Activated CD8-positive, alpha-beta T cell treated with anti-CD3 and anti-CD28 coated beads, Interleukin-2, amount 10 ng/mL, durations not matched to agents 7 days and 5 days (primary cell): ENCODE data around the gene RGPD3. TPM values are rescaled to one million over a fixed set of nuclear protein-coding genes. Genes with fewer than 3 reads are reported as not detected.
A peak's percentile ranks its signal among the peaks of the same experiment; 100 is the strongest.
"Not testable (repeated sequence)": the region's sequence is repeated elsewhere in the genome, so short reads cannot be mapped to it uniquely, and the experiment has no call there.

ENCODE experiments used
- ATAC-seq: fragments of 150-1000 bp; cut with Tn5 transposase; one replicate; pipeline ENCODE4 v1.10.0; 2021; ENCODE audit warnings: moderate library complexity
- CTCF ChIA-PET: fragments of 350-600 bp; sonication (Branson Sonifier 250); formaldehyde crosslinking; loops from one replicate; lab custom pipeline; 2021; ENCODE audit warnings: antibody characterized with exemption; lab: Charles Lee
- POLR2A ChIA-PET: fragments of 350-600 bp; sonication (Branson Sonifier 250); formaldehyde crosslinking; loops from one replicate; lab custom pipeline; 2021; ENCODE audit warnings: antibody characterized with exemption; lab: Charles Lee
- DNase-seq: peaks from one replicate; pipeline ENCODE4 v3.0.0-alpha.2; 2020
- H3K27ac Mint-ChIP-seq: one replicate; pipeline ENCODE4 v1.8.0; 2021; ENCODE audit warnings: mild to moderate bottlenecking, mixed read lengths
- H3K27me3 Mint-ChIP-seq: one replicate; pipeline ENCODE4 v1.8.0; 2021; ENCODE audit warnings: low read depth, mixed read lengths
- H3K36me3 Mint-ChIP-seq: one replicate; pipeline ENCODE4 v1.8.0; 2021; ENCODE audit warnings: low read depth, mixed read lengths
- H3K4me1 Mint-ChIP-seq: one replicate; pipeline ENCODE4 v1.8.0; 2021; ENCODE audit warnings: low read depth, mixed read lengths
- H3K4me3 Mint-ChIP-seq: one replicate; pipeline ENCODE4 v1.8.0; 2021; ENCODE audit warnings: mild to moderate bottlenecking, mixed read lengths
- H3K9me3 Mint-ChIP-seq: one replicate; pipeline ENCODE4 v1.8.0; 2022; ENCODE audit warnings: mixed read lengths; ENCODE audit not compliant: insufficient read depth
- total RNA-seq, 2 experiments: library from RNA; stranded (reverse); gene quantifications; one replicate each; pipeline ENCODE4 v1.2.3, GENCODE V29; 2021

The RGPD3 gene
- total RNA-seq, 2 experiments from 2014 or later: 0.24 to 0.31 TPM

DNA sequence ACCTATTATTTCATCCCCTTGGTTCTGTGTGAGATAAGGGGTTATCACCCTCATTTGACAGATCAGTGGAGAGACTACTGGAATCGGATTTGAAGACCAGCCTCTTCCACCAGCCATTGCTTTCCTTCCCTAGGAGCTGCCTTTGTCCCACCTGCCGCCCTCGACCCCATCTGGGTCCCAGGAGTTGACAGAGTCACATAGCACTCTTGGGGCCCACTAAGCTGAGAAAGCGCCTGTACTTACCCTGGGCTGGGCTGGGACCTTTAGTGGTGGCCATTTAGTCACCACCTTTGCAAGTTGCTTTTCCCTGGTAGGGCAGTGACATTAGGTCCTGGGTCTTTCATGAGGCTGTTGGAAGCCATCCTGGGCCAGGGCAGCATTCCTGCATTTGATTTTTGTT lies 36.6 kb upstream of the RGPD3 start:
- CTCF ChIA-PET, DNase-seq, H3K27ac Mint-ChIP-seq, POLR2A ChIA-PET, ATAC-seq, H3K9me3 Mint-ChIP-seq, H3K4me3 Mint-ChIP-seq, H3K36me3 Mint-ChIP-seq, H3K27me3 Mint-ChIP-seq: not testable (repeated sequence)
- H3K4me1 Mint-ChIP-seq: peaks cover 22% of the 10 kb centered on the region

DNA sequence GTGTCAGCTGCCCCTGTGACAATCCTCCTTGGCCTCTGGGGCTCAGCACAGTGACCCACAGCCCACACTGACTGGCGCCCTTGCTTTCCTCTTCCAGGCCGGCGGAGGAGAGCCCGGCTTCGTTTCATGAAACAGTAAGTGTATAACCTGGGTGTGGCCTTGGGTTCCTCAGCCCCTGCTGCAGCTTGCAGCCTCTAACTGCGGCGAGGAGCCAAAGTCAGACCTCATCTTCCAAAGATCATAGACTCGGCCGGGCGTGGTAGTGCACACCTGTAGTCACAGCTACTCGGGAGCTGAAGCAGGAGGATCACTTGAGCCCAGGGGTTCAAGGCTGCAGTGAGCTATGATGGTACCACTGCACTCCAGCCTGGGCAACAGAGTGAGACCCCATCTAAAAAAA lies 36.0 kb upstream of the RGPD3 start:
- H3K36me3 Mint-ChIP-seq, DNase-seq, CTCF ChIA-PET, POLR2A ChIA-PET, H3K9me3 Mint-ChIP-seq, H3K4me3 Mint-ChIP-seq, H3K27me3 Mint-ChIP-seq, H3K27ac Mint-ChIP-seq: not testable (repeated sequence)
- H3K4me1 Mint-ChIP-seq: peaks cover 22% of the 10 kb centered on the region
- ATAC-seq: peak; percentile 41

DNA sequence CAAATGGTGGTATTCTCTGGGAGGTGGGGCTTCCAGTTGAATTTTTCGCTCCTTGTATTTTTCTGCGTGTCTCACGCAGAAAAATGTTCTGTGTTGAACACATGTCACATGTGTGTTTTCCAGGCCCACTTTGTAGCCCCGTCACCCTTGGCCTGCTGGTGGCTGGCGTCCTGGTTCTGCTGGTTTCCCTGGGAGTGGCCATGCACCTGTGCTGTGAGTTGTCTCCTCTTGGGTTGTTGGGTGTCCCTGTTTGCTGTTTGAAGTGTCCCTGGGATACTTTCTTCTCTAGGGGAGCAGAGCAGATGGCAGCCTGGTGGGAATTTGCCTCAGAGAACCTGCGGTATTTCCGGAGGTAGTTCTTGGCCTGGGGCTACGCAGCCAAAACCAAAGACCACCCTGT lies 34.1 kb upstream of the RGPD3 start:
- CTCF ChIA-PET, H3K27me3 Mint-ChIP-seq, H3K4me3 Mint-ChIP-seq, H3K36me3 Mint-ChIP-seq, H3K27ac Mint-ChIP-seq, ATAC-seq, POLR2A ChIA-PET, H3K9me3 Mint-ChIP-seq, DNase-seq: not testable (repeated sequence)
- peaks cover 24% of the 10 kb centered on the region for H3K4me1 Mint-ChIP-seq

DNA sequence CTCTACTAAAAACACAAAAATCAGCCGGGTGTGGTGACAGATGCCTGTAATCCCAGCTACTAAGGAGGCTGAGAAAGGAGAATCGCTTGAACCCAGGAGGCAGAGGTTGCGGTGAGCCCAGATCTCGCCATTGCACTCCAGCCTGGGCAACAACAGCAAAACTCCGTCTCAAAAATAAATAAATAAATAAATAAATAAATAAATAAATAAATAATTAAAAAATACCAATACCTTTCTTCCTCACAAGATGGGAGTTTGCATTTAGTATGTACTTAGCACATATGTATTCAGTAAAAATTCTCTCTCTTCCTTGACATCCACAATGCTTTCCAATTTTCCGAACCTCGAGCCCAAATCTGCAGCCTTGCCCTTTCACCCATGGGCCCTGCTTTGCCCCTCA lies 32.1 kb upstream of the RGPD3 start:
- H3K9me3 Mint-ChIP-seq, H3K4me3 Mint-ChIP-seq, POLR2A ChIA-PET, DNase-seq, H3K36me3 Mint-ChIP-seq, CTCF ChIA-PET, ATAC-seq, H3K27me3 Mint-ChIP-seq, H3K27ac Mint-ChIP-seq: not testable (repeated sequence)
- peaks cover 11% of the 10 kb centered on the region for H3K4me1 Mint-ChIP-seq

DNA sequence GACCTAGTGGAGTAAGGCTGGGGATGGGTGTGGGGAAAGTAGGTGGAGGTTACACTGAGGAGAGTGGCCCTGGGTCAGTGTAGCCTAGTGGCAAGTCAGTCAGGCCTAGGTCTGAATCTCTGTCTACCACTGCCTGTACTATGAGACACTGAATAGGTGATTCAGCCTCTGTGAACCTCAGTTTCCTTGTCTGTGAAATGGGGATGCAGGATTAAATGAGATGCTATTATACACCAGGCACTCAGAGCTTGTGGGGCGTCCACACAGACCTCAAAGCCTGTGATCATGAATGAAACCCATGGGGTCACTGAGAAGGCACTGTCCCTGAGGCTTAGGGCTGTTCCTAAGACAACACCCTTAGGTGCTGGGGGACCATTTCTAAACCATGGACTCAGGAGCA lies 30.3 kb upstream of the RGPD3 start:
- H3K36me3 Mint-ChIP-seq, H3K27ac Mint-ChIP-seq, DNase-seq, POLR2A ChIA-PET, H3K4me3 Mint-ChIP-seq, H3K9me3 Mint-ChIP-seq, CTCF ChIA-PET, ATAC-seq, H3K27me3 Mint-ChIP-seq, H3K4me1 Mint-ChIP-seq: not testable (repeated sequence)

DNA sequence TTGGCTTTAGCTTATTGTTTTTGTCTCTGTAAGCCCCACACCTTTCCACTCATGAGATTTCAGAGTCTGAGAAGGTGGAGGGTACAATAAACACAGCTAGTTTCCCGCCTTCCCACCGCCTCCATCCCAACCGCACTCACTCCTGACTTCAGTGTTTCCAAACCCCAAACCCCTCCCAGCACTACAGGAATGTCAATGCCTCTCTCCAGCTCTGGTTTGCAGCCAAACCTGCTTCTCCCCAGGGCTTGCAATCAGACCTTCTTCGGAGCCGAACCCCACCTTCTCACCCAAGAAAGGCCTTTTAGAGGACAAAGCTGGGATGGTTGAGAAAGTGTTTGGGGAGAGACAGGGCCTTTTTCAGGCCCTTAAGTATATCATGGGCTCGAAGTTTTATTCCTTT lies 24.7 kb upstream of the RGPD3 start:
- DNase-seq, H3K27me3 Mint-ChIP-seq, H3K9me3 Mint-ChIP-seq, H3K4me1 Mint-ChIP-seq, H3K36me3 Mint-ChIP-seq, H3K4me3 Mint-ChIP-seq, CTCF ChIA-PET, POLR2A ChIA-PET, ATAC-seq, H3K27ac Mint-ChIP-seq: not testable (repeated sequence)

DNA sequence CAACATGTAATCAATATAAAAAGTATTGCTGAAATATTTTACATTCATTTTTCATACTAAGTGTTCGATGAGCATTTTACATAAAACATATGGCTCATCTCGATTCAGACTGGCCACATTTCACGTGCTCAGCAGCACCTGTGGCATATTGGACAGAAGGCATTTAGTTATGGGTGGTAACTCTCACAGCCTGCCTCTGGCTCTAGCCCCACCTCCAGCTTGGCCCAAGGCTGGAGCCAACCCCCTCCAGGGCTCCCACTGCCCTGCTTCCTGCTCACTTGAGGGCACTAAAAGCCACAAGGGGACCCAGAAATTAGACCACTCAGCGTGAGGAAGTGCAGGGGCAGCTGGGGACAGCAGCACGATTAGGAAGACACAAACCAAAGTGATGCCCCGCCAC lies 24.2 kb upstream of the RGPD3 start:
- H3K4me3 Mint-ChIP-seq, H3K36me3 Mint-ChIP-seq, H3K27ac Mint-ChIP-seq, DNase-seq, H3K4me1 Mint-ChIP-seq, ATAC-seq, H3K27me3 Mint-ChIP-seq, H3K9me3 Mint-ChIP-seq, POLR2A ChIA-PET, CTCF ChIA-PET: not testable (repeated sequence)

DNA sequence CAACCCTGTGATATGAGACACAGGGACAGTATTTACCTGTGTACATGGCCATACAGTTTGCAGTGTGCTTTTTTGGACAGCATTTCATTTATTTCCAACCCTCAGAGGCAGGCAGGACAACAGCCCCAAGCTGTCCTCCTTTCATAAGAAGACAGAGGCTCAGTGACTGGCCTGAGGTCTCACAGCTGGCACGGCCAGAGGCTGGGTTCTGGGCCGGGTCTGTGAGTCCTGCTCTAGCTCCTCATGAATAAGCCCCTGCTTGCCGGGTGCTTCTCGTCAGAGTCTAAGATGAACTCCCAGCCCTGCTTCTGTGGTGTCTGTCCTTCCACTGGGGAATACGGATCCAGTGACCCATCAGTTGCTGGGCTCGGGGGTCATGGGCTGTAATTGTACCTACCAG lies 21.5 kb upstream of the RGPD3 start:
- H3K4me1 Mint-ChIP-seq, H3K27ac Mint-ChIP-seq, H3K4me3 Mint-ChIP-seq, ATAC-seq, POLR2A ChIA-PET, H3K36me3 Mint-ChIP-seq, CTCF ChIA-PET, H3K9me3 Mint-ChIP-seq, DNase-seq: not testable (repeated sequence)
- peaks cover 14% of the 10 kb centered on the region for H3K27me3 Mint-ChIP-seq

DNA sequence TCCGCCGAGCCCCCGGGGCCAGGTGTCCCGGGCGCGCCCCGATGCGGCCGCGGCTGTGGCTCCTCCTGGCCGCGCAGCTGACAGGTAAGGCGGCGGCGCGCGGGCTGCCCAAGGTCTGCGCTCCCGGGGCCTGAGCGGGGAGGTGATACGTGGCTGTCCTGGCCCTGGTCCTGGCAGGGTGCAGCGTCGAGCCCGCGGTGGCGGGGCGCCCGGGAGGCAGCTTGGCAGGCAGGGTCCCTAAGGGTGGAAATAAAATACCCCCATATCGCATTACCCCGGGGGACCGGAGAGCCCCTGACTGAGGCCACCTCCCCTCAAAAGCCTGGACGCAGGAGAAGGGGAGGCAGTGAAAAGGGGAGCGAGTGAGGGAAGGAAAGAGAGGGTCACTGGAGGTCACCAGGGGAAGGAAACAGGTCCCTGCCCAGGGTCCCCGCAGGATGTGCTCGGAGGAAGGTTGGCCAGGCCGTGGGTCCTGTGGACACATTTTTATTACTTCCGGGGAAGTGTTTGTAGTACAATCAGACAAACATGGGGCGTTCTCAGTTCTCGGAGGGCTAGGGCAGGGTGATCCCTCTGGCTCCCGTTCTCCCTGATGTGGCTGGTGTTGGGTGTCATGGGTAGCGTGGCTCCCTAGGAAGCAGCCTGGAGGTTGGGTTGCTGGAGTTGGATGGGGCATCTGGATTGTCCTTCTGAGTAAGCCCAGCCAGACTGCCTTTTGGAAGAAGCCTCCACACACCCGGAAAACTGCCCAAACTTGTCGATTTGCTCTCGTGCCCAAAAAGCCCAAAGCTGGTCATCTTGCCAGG lies 19.4 kb upstream of the RGPD3 start:
- H3K27ac Mint-ChIP-seq, CTCF ChIA-PET, H3K9me3 Mint-ChIP-seq, POLR2A ChIA-PET, DNase-seq, H3K4me1 Mint-ChIP-seq, H3K36me3 Mint-ChIP-seq, H3K4me3 Mint-ChIP-seq: not testable (repeated sequence)
- peak; percentile 43 for ATAC-seq
- H3K27me3 Mint-ChIP-seq: peaks cover 14% of the 10 kb centered on the region

DNA sequence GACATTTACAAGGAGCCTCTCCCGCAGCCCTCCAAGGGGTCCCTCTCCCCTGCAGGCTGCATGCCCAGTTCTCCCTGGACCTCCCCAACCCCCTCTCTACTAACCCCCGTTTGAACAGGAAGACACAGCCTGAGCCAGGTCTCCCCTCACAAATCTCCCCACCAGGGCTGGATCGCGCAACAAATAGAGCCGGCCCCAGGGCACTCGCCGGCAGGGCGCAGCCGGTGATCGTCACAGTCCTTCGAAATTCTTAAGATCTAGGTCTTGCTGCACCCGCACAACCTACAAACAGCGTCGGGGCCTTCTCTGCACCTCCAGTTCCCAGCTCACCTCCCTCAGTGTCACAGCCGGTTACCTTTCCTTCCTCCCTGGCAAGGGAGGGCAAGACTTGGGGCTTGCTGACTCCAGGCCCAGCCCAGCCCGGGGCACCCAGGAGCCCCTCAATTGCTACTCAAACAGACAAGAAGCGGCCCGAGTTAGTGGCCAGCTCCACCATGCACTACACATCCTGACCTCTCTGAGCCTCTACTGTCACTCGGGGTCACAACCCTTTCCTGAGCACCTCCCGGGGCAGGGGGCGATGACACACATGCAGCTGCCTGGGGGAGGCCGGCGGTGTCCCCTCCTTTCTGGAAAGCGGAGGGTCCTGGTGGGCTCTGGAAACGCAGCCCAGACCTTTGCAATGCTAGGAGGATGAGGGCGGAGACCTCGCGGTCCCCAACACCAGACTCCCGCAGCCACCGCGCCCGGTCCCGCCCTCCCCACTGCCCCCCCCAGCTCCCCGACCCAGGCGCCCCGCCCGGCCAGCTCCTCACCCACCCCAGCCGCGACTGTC lies 18.6 kb upstream of the RGPD3 start, which contains the start of gene CD8B2:
CD8B2 (plus strand) TSS at position 814 of the 835 bp plus-strand sequence. CDS start 63 bp downstream, outside the sequence.
- H3K4me1 Mint-ChIP-seq, H3K36me3 Mint-ChIP-seq, POLR2A ChIA-PET, H3K27ac Mint-ChIP-seq, H3K9me3 Mint-ChIP-seq, H3K4me3 Mint-ChIP-seq, CTCF ChIA-PET, DNase-seq: not testable (repeated sequence)
- peak; percentile 41 for ATAC-seq
- peaks cover 14% of the 10 kb centered on the region for H3K27me3 Mint-ChIP-seq

DNA sequence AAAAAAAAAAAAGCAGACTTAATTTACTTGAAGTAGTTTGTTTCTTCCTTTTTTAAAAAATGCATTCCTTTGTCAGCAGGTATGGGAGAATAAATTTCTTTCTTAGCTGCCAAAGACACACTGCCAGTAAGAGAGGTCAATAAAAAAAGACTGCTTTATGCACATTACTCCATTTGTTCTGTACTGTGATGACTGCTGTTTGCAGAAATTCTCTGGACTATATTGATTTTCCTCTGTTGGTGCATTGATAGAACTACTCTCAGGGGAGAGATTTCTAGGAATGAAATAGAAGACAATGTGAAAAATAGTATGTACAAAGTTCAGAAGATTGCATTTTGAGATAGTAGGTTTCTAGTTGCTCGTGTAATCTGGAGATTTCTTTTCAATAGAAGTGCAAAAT lies 11.3 kb upstream of the RGPD3 start:
- CTCF ChIA-PET, H3K27ac Mint-ChIP-seq, H3K36me3 Mint-ChIP-seq, H3K4me3 Mint-ChIP-seq, H3K4me1 Mint-ChIP-seq, H3K27me3 Mint-ChIP-seq, POLR2A ChIA-PET, ATAC-seq, H3K9me3 Mint-ChIP-seq, DNase-seq: not testable (repeated sequence)

DNA sequence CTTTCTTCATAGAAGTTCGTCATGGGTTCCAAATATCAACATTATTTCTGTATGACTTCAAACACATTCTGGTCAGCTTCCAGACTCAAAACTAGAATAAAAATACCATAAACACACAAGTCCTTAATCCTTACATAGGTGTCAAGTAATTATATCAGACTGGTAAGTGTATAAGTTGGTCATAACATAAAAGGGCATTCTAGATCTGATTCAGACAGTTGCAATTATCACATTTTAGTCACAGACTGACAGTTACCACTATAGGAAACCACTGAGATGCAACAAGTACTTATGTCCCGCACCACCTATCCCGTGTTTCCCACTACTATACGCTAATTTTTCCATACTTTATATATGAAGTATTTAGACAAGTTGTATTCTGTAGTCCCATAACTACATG lies 9.4 kb upstream of the RGPD3 start:
- ATAC-seq, H3K36me3 Mint-ChIP-seq, H3K27ac Mint-ChIP-seq, POLR2A ChIA-PET, H3K27me3 Mint-ChIP-seq, CTCF ChIA-PET, H3K9me3 Mint-ChIP-seq, DNase-seq, H3K4me3 Mint-ChIP-seq, H3K4me1 Mint-ChIP-seq: not testable (repeated sequence)
